NCI-H748 (cell line): ENCODE measurements around the gene BTNL2.

Source experiments
- DNase-seq: peaks from one replicate; lab custom pipeline; 2025; ENCODE audit not compliant: unreplicated experiment; lab: John Stamatoyannopoulos, UW

Gene BTNL2

GRCh38 chr6:32415521-32416019, 8.6 kb upstream of the BTNL2 start:
- peak; percentile 59 for DNase-seq

- DNase-seq = peak; percentile 69
Observed at GRCh38 chr6:32413427-32414047, 6.6 kb upstream of the BTNL2 start.

- no peak for DNase-seq
Observed at GRCh38 chr6:32411566-32412327, 4.8 kb upstream of the BTNL2 start.

- DNase-seq = no peak
Observed at GRCh38 chr6:32410906-32411305, 3.9 kb upstream of the BTNL2 start.

GRCh38 chr6:32406197-32406596, 784 bp downstream of the BTNL2 start:
- DNase-seq = no peak

GRCh38 chr6:32405656-32406055, 1.3 kb downstream of the BTNL2 start:
- DNase-seq = no peak

GRCh38 chr6:32402812-32403211, 4.2 kb downstream of the BTNL2 start:
- DNase-seq = no peak

GRCh38 chr6:32401284-32401963, 5.6 kb downstream of the BTNL2 start:
- DNase-seq = no peak

GRCh38 chr6:32397252-32397920, 9.6 kb downstream of the BTNL2 start:
- no peak for DNase-seq

- no peak for DNase-seq
Observed at GRCh38 chr6:32396028-32396427, 11.0 kb downstream of the BTNL2 start.

GRCh38 chr6:32393665-32394420, 13.1 kb downstream of the BTNL2 start:
- no peak for DNase-seq

GRCh38 chr6:32391505-32391904, 15.5 kb downstream of the BTNL2 start:
- no peak for DNase-seq

- DNase-seq = no peak
Observed at GRCh38 chr6:32387589-32388340, 19.2 kb downstream of the BTNL2 start.

GRCh38 chr6:32386040-32386439, 20.9 kb downstream of the BTNL2 start:
- DNase-seq = no peak

- no peak for DNase-seq
Observed at GRCh38 chr6:32382757-32383420, 24.1 kb downstream of the BTNL2 start.

- no peak for DNase-seq
Observed at GRCh38 chr6:32379545-32379944, 27.4 kb downstream of the BTNL2 start.

- DNase-seq = no peak
Observed at GRCh38 chr6:32375739-32376529, 31.0 kb downstream of the BTNL2 start.

- no peak for DNase-seq
Observed at GRCh38 chr6:32371803-32372202, 35.2 kb downstream of the BTNL2 start, which contains the start of gene TSBP1. Gene TSBP1, minus strand, starts transcription at chr6:32371903. Its CDS starts 197 bp downstream, at chr6:32371706.

- DNase-seq = no peak
Observed at GRCh38 chr6:32371229-32371628, 35.8 kb downstream of the BTNL2 start.
